ENCODE measurements around the gene HSPB9. TPM values are rescaled to one million over a fixed set of nuclear protein-coding genes. Genes with fewer than 3 reads are reported as not detected.

Gene HSPB9
- total RNA-seq, 1 donor from 2014 or later = not detected

DNA sequence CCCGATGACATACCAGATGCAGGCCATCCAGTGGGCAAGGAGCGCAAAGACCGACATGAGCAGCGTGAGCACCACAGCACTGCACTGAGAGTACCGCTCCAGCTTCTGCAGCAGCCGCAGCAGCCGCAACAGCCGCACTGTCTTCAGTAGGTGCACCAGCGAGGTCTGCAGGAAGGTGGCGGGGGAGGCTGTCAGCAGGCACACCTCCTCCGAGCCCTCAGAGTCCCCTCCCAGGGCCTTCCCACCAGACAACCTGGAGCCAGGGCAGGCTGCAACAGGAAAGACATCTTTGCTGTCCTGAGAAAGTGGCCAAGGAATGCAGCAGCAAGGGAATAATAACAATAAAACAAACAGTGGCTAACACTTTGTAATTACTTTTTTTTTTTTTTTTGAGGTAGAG lies 49.2 kb downstream of the HSPB9 start:
- TF ChIP-seq, protein P1, sequence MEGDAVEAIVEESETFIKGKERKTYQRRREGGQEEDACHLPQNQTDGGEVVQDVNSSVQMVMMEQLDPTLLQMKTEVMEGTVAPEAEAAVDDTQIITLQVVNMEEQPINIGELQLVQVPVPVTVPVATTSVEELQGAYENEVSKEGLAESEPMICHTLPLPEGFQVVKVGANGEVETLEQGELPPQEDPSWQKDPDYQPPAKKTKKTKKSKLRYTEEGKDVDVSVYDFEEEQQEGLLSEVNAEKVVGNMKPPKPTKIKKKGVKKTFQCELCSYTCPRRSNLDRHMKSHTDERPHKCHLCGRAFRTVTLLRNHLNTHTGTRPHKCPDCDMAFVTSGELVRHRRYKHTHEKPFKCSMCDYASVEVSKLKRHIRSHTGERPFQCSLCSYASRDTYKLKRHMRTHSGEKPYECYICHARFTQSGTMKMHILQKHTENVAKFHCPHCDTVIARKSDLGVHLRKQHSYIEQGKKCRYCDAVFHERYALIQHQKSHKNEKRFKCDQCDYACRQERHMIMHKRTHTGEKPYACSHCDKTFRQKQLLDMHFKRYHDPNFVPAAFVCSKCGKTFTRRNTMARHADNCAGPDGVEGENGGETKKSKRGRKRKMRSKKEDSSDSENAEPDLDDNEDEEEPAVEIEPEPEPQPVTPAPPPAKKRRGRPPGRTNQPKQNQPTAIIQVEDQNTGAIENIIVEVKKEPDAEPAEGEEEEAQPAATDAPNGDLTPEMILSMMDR (IDR thresholded peaks at IDR 0.05) = no peak
- DNase-seq (ENCODE audit: extremely low spot score, unreplicated experiment) = no peak
- H3K4me1 Mint-ChIP-seq (ENCODE audit: unreplicated experiment) = no peaks in the 10 kb centered on the region
- no peaks in the 10 kb centered on the region for H3K36me3 Mint-ChIP-seq (ENCODE audit: unreplicated experiment)
- no peak overlapping the region for H3K27ac Mint-ChIP-seq (ENCODE audit: unreplicated experiment)
- H3K9me3 Mint-ChIP-seq (ENCODE audit: unreplicated experiment) = no peaks in the 10 kb centered on the region
- H3K4me3 Mint-ChIP-seq (ENCODE audit: unreplicated experiment) = no peak overlapping the region
- peaks cover 31% of the 10 kb centered on the region for H3K27me3 Mint-ChIP-seq (ENCODE audit: unreplicated experiment)

Other genes with a start within 250 kb of the HSPB9 start
- 141 and 143 TPM in 2 replicates for gene ACLY, start 203.9 kb upstream of the HSPB9 start, total RNA-seq
- 1.9 and 2.5 TPM in 2 replicates for gene ODAD4, start 192.2 kb upstream of the HSPB9 start, total RNA-seq
- gene CNP, start 156.0 kb upstream of the HSPB9 start, total RNA-seq = 108 and 119 TPM in 2 replicates
- gene DNAJC7, start 105.4 kb upstream of the HSPB9 start, total RNA-seq = 73.9 and 92.8 TPM in 2 replicates
- 48.9 and 51.3 TPM in 2 replicates for gene NKIRAS2, start 102.7 kb upstream of the HSPB9 start, total RNA-seq
- gene C17orf113, start 72.2 kb upstream of the HSPB9 start, total RNA-seq = 1.3 and 1.6 TPM in 2 replicates
- gene ZNF385C, start 24.3 kb upstream of the HSPB9 start, total RNA-seq = 0.16 TPM in 1 of 2 replicates, not detected in the other
- 2.3 and 2.4 TPM in 2 replicates for gene DHX58, start 10.1 kb upstream of the HSPB9 start, total RNA-seq
- 38.5 and 40.4 TPM in 2 replicates for gene KAT2A, start 1.4 kb upstream of the HSPB9 start, total RNA-seq
- gene RAB5C, start 32.2 kb downstream of the HSPB9 start, total RNA-seq = 121 and 126 TPM in 2 replicates
- gene KCNH4, start 58.3 kb downstream of the HSPB9 start, total RNA-seq = not detected in 2 replicates
- not detected in 2 replicates for gene HCRT, start 62.6 kb downstream of the HSPB9 start, total RNA-seq
- 7.3 and 9.1 TPM in 2 replicates for gene GHDC, start 71.7 kb downstream of the HSPB9 start, total RNA-seq
- gene STAT5B, start 153.6 kb downstream of the HSPB9 start, total RNA-seq = 41.3 and 49.7 TPM in 2 replicates
- 45.5 and 47.7 TPM in 2 replicates for gene STAT5A, start 165.7 kb downstream of the HSPB9 start, total RNA-seq